ENCODE results near the gene NUTM2E. TPM values are rescaled to one million over a fixed set of nuclear protein-coding genes. Genes with fewer than 3 reads are reported as not detected.
"Not testable (repeated sequence)": the region's sequence is repeated elsewhere in the genome, so short reads cannot be mapped to it uniquely, and the experiment has no call there.

The NUTM2E gene
- total and polyA plus RNA-seq, 2 donors (not counting 1 experiment from before 2014, with no cell fraction given) = 1.0 TPM; not detected in 1

GRCh38 chr10:79836891-79837290 is 10.4 kb downstream of the NUTM2E start:
- H3K4me3 Mint-ChIP-seq; H3K9me3 ChIP-seq (ENCODE audit: control extremely low read depth in 1 of 3, control insufficient read depth in 2 of 3, insufficient read depth in 1 of 3, low read length in 2 of 3); H3K4me1 Mint-ChIP-seq; H3K27me3 Mint-ChIP-seq; H3K27ac Mint-ChIP-seq; H3K27me3 ChIP-seq (replicated peaks in 1 of 4; ENCODE audit: control extremely low read depth in 1 of 4, control insufficient read depth in 3 of 4, insufficient read depth in 4 of 4, low read length in 3 of 4); H2AFZ ChIP-seq (ENCODE audit: insufficient read depth, low read depth, low read length, poor library complexity, severe bottlenecking); CTCF ChIA-PET; H3K36me3 ChIP-seq (replicated peaks in 1 of 2; ENCODE audit: control extremely low read depth in 1 of 2, control insufficient read depth in 1 of 2, extremely low read depth in 1 of 2, insufficient read depth in 2 of 2, low read length in 1 of 2); ATAC-seq (ENCODE audit: low read depth); H3K9me3 Mint-ChIP-seq (ENCODE audit: insufficient read depth); H3K4me2 ChIP-seq (replicated peaks; ENCODE audit: low read depth, low read length, poor library complexity, severe bottlenecking); H3K9ac ChIP-seq (ENCODE audit: low read length); intact Hi-C loops (cut with micrococcal nuclease); H3K4me1 ChIP-seq (ENCODE audit: control insufficient read depth in 2 of 2, insufficient read depth in 2 of 2, low read length in 2 of 2); POLR2A ChIA-PET; DNase-seq; H3K4me3 ChIP-seq (ENCODE audit: control extremely low read depth in 1 of 5, extremely low read depth in 1 of 5, insufficient read depth in 1 of 5, low read depth in 2 of 5, low read length in 4 of 5); H4K20me1 ChIP-seq (ENCODE audit: control insufficient read depth, insufficient read depth, low read length, poor library complexity, severe bottlenecking); H3K79me2 ChIP-seq (ENCODE audit: control insufficient read depth, insufficient read depth, low read length); H3K27ac ChIP-seq (ENCODE audit: low read length in 2 of 2): not testable (repeated sequence)
- WGBS (ENCODE audit: insufficient coverage) = no CpG with 5 or more reads among the region's 1 CpG

DNA sequence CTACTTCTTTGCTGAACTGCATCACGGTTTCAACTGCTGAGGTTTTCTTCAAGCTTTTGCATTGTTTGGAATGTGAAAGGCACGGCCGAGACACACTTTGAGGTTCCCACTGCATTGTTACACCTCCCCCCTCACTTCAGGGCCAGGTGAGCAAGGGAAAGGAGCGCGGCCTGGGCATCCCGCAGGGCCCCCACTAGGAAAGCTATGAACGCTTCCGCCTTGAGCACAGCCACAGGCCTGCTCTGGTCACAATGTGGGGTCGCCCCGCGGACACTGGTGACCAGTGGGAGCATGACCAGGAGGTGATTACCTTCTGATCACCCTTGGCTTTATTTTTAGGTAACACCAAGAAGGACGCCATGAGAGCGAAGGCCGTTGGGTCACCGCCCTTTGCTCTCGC is 11.9 kb downstream of the NUTM2E start:
- POLR2A ChIA-PET; H3K4me1 Mint-ChIP-seq; H3K27ac ChIP-seq (ENCODE audit: low read length in 2 of 2); H3K9me3 ChIP-seq (ENCODE audit: control extremely low read depth in 1 of 3, control insufficient read depth in 2 of 3, insufficient read depth in 1 of 3, low read length in 2 of 3); H3K36me3 ChIP-seq (replicated peaks in 1 of 2; ENCODE audit: control extremely low read depth in 1 of 2, control insufficient read depth in 1 of 2, extremely low read depth in 1 of 2, insufficient read depth in 2 of 2, low read length in 1 of 2); H4K20me1 ChIP-seq (ENCODE audit: control insufficient read depth, insufficient read depth, low read length, poor library complexity, severe bottlenecking); H3K79me2 ChIP-seq (ENCODE audit: control insufficient read depth, insufficient read depth, low read length); H3K9me3 Mint-ChIP-seq (ENCODE audit: insufficient read depth); intact Hi-C loops (cut with micrococcal nuclease); H3K4me2 ChIP-seq (replicated peaks; ENCODE audit: low read depth, low read length, poor library complexity, severe bottlenecking); DNase-seq; H3K27ac Mint-ChIP-seq; ATAC-seq (ENCODE audit: low read depth); H3K4me3 ChIP-seq (ENCODE audit: control extremely low read depth in 1 of 5, extremely low read depth in 1 of 5, insufficient read depth in 1 of 5, low read depth in 2 of 5, low read length in 4 of 5); H3K9ac ChIP-seq (ENCODE audit: low read length); H3K27me3 ChIP-seq (replicated peaks in 1 of 4; ENCODE audit: control extremely low read depth in 1 of 4, control insufficient read depth in 3 of 4, insufficient read depth in 4 of 4, low read length in 3 of 4); H2AFZ ChIP-seq (ENCODE audit: insufficient read depth, low read depth, low read length, poor library complexity, severe bottlenecking); H3K4me1 ChIP-seq (ENCODE audit: control insufficient read depth in 2 of 2, insufficient read depth in 2 of 2, low read length in 2 of 2); CTCF ChIA-PET; H3K4me3 Mint-ChIP-seq; H3K27me3 Mint-ChIP-seq: not testable (repeated sequence)
- whole genome bisulfite sequencing (ENCODE audit: insufficient coverage) = no CpG with 5 or more reads among the region's 16 CpGs

- POLR2A ChIA-PET; intact Hi-C loops (cut with micrococcal nuclease); DNase-seq; H3K27ac Mint-ChIP-seq; CTCF ChIA-PET; H3K9ac ChIP-seq (ENCODE audit: low read length); H2AFZ ChIP-seq (ENCODE audit: insufficient read depth, low read depth, low read length, poor library complexity, severe bottlenecking); H3K4me1 ChIP-seq (ENCODE audit: control insufficient read depth in 2 of 2, insufficient read depth in 2 of 2, low read length in 2 of 2); H3K27me3 ChIP-seq (replicated peaks in 1 of 4; ENCODE audit: control extremely low read depth in 1 of 4, control insufficient read depth in 3 of 4, insufficient read depth in 4 of 4, low read length in 3 of 4); H3K4me2 ChIP-seq (replicated peaks; ENCODE audit: low read depth, low read length, poor library complexity, severe bottlenecking); H3K27me3 Mint-ChIP-seq; H3K9me3 ChIP-seq (ENCODE audit: control extremely low read depth in 1 of 3, control insufficient read depth in 2 of 3, insufficient read depth in 1 of 3, low read length in 2 of 3); H3K9me3 Mint-ChIP-seq (ENCODE audit: insufficient read depth); ATAC-seq (ENCODE audit: low read depth); H3K4me3 ChIP-seq (ENCODE audit: control extremely low read depth in 1 of 5, extremely low read depth in 1 of 5, insufficient read depth in 1 of 5, low read depth in 2 of 5, low read length in 4 of 5); H3K4me3 Mint-ChIP-seq; H3K36me3 ChIP-seq (replicated peaks in 1 of 2; ENCODE audit: control extremely low read depth in 1 of 2, control insufficient read depth in 1 of 2, extremely low read depth in 1 of 2, insufficient read depth in 2 of 2, low read length in 1 of 2); H3K27ac ChIP-seq (ENCODE audit: low read length in 2 of 2); H4K20me1 ChIP-seq (ENCODE audit: control insufficient read depth, insufficient read depth, low read length, poor library complexity, severe bottlenecking); H3K79me2 ChIP-seq (ENCODE audit: control insufficient read depth, insufficient read depth, low read length); H3K4me1 Mint-ChIP-seq: not testable (repeated sequence)
- no CpG with 5 or more reads among the region's 8 CpGs for WGBS (ENCODE audit: insufficient coverage)
Observed at GRCh38 chr10:79853191-79853854, 26.8 kb downstream of the NUTM2E start.

DNA sequence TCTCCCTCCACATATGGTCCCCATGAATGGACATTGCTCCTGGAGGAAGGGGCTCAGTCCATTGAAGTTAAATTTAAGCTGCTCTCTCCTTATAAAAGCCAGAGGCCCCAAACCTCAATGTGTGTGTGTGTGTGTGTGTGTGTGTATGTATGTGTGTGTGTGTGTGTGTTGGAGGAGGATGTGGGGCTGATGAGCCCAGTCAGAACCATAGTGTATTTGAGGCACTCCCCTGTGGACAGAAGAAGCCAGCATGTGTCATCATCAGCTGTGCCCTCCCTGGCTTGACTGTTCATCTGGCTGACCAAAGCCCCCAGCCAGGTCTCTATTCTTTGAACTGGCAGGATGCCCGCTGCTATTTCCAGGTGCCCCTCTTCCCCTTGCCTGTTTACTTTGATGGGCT is 35.7 kb downstream of the NUTM2E start:
- ATAC-seq (ENCODE audit: low read depth); CTCF ChIA-PET: not testable (repeated sequence)

More for the DNA sequence above, 35.7 kb downstream of the NUTM2E start:
- H3K9me3 Mint-ChIP-seq (ENCODE audit: insufficient read depth); H3K4me3 Mint-ChIP-seq; H3K9me3 ChIP-seq (ENCODE audit: control extremely low read depth in 1 of 3, control insufficient read depth in 2 of 3, insufficient read depth in 1 of 3, low read length in 2 of 3); H3K9ac ChIP-seq (ENCODE audit: low read length); H3K27me3 Mint-ChIP-seq; POLR2A ChIA-PET; H3K27ac Mint-ChIP-seq; H4K20me1 ChIP-seq (ENCODE audit: control insufficient read depth, insufficient read depth, low read length, poor library complexity, severe bottlenecking); DNase-seq; H3K4me1 Mint-ChIP-seq; H3K27ac ChIP-seq (ENCODE audit: low read length in 2 of 2); H3K4me3 ChIP-seq (ENCODE audit: control extremely low read depth in 1 of 5, extremely low read depth in 1 of 5, insufficient read depth in 1 of 5, low read depth in 2 of 5, low read length in 4 of 5); H3K27me3 ChIP-seq (replicated peaks in 1 of 4; ENCODE audit: control extremely low read depth in 1 of 4, control insufficient read depth in 3 of 4, insufficient read depth in 4 of 4, low read length in 3 of 4); H2AFZ ChIP-seq (ENCODE audit: insufficient read depth, low read depth, low read length, poor library complexity, severe bottlenecking); H3K4me2 ChIP-seq (replicated peaks; ENCODE audit: low read depth, low read length, poor library complexity, severe bottlenecking); H3K36me3 ChIP-seq (replicated peaks in 1 of 2; ENCODE audit: control extremely low read depth in 1 of 2, control insufficient read depth in 1 of 2, extremely low read depth in 1 of 2, insufficient read depth in 2 of 2, low read length in 1 of 2); H3K4me1 ChIP-seq (ENCODE audit: control insufficient read depth in 2 of 2, insufficient read depth in 2 of 2, low read length in 2 of 2); H3K79me2 ChIP-seq (ENCODE audit: control insufficient read depth, insufficient read depth, low read length); intact Hi-C loops (cut with micrococcal nuclease): not testable (repeated sequence)
- no CpG with 5 or more reads among the region's 1 CpG for WGBS (ENCODE audit: insufficient coverage)
